ENCODE data around the gene ERH. TPM values are rescaled to one million over a fixed set of nuclear protein-coding genes. Genes with fewer than 3 reads are reported as not detected.

ERH gene
- total RNA-seq, 1 donor from 2014 or later: 337 TPM

GRCh38 chr14:69332782-69333395 is 65.2 kb downstream of the ERH start:
- Histone ChIP-seq H3K27ac (no peak overlapping the region), H3K9me3 (ENCODE audit: low read depth) (no peaks in the 10 kb centered on the region), H3K27me3 (no peaks in the 10 kb centered on the region), H3K4me2 (no peak overlapping the region), H3K79me2 (ENCODE audit: low read depth) (no peaks in the 10 kb centered on the region), H3F3A (ENCODE audit: low read depth) (peaks cover 4% of the 10 kb centered on the region), H3K36me3 (no peaks in the 10 kb centered on the region), H3K4me1 (peaks cover 7% of the 10 kb centered on the region), H4K20me1 (ENCODE audit: low read depth) (no peaks in the 10 kb centered on the region), H3K4me3 (no peak overlapping the region), H2AFZ (replicated peaks) (no peak overlapping the region), H3K9ac (no peak overlapping the region)
- Mint-ChIP-seq H3K9me3 (peaks cover 2% of the 10 kb centered on the region), H3K27me3 (ENCODE audit: insufficient read depth, low read depth) (peaks cover 4% of the 10 kb centered on the region), H3K4me3 (no peak overlapping the region), H3K4me1 (peaks cover 5% of the 10 kb centered on the region), H3K27ac (no peak overlapping the region), H3K36me3 (peaks cover 12% of the 10 kb centered on the region)
- TF ChIP-seq EZH2phosphoT487 (IDR thresholded peaks at IDR 0.05) (no peak), CTCF (IDR thresholded peaks at IDR 0.05) (no peak), EZH2 (IDR thresholded peaks at IDR 0.05) (no peak)
- no peak for DNase-seq (ENCODE audit: low spot score)

- H2AFZ ChIP-seq (replicated peaks): no peak overlapping the region
- Mint-ChIP-seq H3K4me3 (no peak overlapping the region), H3K27ac (no peak overlapping the region), H3K4me1 (peaks cover 5% of the 10 kb centered on the region), H3K9me3 (peaks cover 2% of the 10 kb centered on the region), H3K36me3 (peaks cover 12% of the 10 kb centered on the region), H3K27me3 (ENCODE audit: insufficient read depth, low read depth) (peaks cover 2% of the 10 kb centered on the region)
- peaks cover 4% of the 10 kb centered on the region for H3F3A ChIP-seq (ENCODE audit: low read depth)
- H4K20me1 ChIP-seq (ENCODE audit: low read depth): no peaks in the 10 kb centered on the region
- no peaks in the 10 kb centered on the region for H3K79me2 ChIP-seq (ENCODE audit: low read depth)
- no peaks in the 10 kb centered on the region for H3K36me3 ChIP-seq
- no peak for DNase-seq (ENCODE audit: low spot score)
- H3K4me3 ChIP-seq: no peak overlapping the region
- no peak overlapping the region for H3K9ac ChIP-seq
- H3K4me1 ChIP-seq: peaks cover 7% of the 10 kb centered on the region
- TF ChIP-seq EZH2 (IDR thresholded peaks at IDR 0.05) (no peak), CTCF (IDR thresholded peaks at IDR 0.05) (no peak), EZH2phosphoT487 (IDR thresholded peaks at IDR 0.05) (no peak)
- no peak overlapping the region for H3K4me2 ChIP-seq
- no peaks in the 10 kb centered on the region for H3K27me3 ChIP-seq
- H3K27ac ChIP-seq: no peak overlapping the region
- H3K9me3 ChIP-seq (ENCODE audit: low read depth): no peaks in the 10 kb centered on the region
Measured at GRCh38 chr14:69331206-69331605, 66.9 kb downstream of the ERH start.

Other genes with a start within 250 kb of the ERH start
- gene DCAF5, start 245.2 kb downstream of the ERH start, total RNA-seq (ENCODE audit: low replicate concordance): 22.4 and 30.8 TPM in 2 replicates
- 22.6 and 23.2 TPM in 2 replicates for gene EXD2, start 206.8 kb downstream of the ERH start, total RNA-seq (ENCODE audit: low replicate concordance)
- gene GALNT16, start 138.1 kb downstream of the ERH start, total RNA-seq (ENCODE audit: low replicate concordance): 3.5 and 7.0 TPM in 2 replicates
- 54.5 and 61.2 TPM in 2 replicates for gene SLC39A9, start 393 bp upstream of the ERH start, total RNA-seq (ENCODE audit: low replicate concordance)
- gene PLEKHD1, start 86.4 kb upstream of the ERH start, total RNA-seq (ENCODE audit: low replicate concordance): not detected in 2 replicates
- gene CCDC177, start 176.6 kb upstream of the ERH start, total RNA-seq (ENCODE audit: low replicate concordance): 8.6 and 19.7 TPM in 2 replicates
- gene SUSD6, start 213.3 kb upstream of the ERH start, total RNA-seq (ENCODE audit: low replicate concordance): 6.3 and 9.2 TPM in 2 replicates